Measurements from ENCODE around the gene ECHS1.
"Not testable (repeated sequence)": the region's sequence is repeated elsewhere in the genome, so short reads cannot be mapped to it uniquely, and the experiment has no call there.

- TF ChIP-seq POLR2A, CTCF (IDR thresholded peaks at IDR 0.05): not testable (repeated sequence)
Measured at GRCh38 chr10:133376183-133376582, 3.0 kb upstream of the ECHS1 start.
